Measurements from ENCODE around the gene PERM1. TPM values are rescaled to one million over a fixed set of nuclear protein-coding genes. Genes with fewer than 3 reads are reported as not detected.

PERM1 gene
- total RNA-seq, 4 donors from 2014 or later: 0.11 to 0.50 (median 0.30) TPM

DNA sequence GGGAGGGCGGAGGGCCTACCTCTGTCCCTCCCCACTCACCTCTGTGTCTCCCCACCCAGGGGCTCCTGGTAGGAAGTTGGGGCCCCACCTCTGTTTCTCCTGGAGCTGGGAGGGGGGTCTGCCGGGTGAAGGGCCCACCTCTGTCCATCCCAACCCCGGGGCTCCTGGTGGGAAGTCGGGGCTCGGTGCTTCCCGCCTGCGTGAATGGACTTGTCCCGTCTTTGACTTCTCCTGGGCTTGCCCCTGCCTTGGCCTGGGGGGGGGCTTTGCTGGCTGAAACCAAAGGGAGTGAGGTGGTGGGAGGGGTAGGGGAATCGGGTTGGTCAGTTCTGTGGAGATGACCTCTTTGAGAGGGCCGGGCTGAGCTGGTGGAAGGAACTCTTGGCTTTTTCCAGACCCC lies 43.8 kb upstream of the PERM1 start:
- 82% methylated on average over 8 of the region's 10 CpGs for WGBS
- H3K36me3 ChIP-seq: peaks cover 0 to 8% (median 0%) of the 10 kb centered on the region in 4 donors
- intact Hi-C loops (cut with DNase I): no loop called here
- H3K4me1 ChIP-seq: peaks cover 27 to 59% (median 44%) of the 10 kb centered on the region in 4 donors
- DNase-seq (ENCODE audit: extremely low spot score): no peak
- no peak overlapping the region for H3K4me3 ChIP-seq
- no peaks in the 10 kb centered on the region for H3K9me3 ChIP-seq
- H3K27me3 ChIP-seq: no peaks in the 10 kb centered on the region
- H3K27ac ChIP-seq (replicated peaks in 1 of 4): no peak overlapping the region
- TF ChIP-seq POLR2AphosphoS5 (IDR thresholded peaks at IDR 0.05) (no peak), POLR2A (IDR thresholded peaks at IDR 0.05; ENCODE audit: low read depth) (no peak), EP300 (IDR thresholded peaks at IDR 0.05) (no peak)

DNA sequence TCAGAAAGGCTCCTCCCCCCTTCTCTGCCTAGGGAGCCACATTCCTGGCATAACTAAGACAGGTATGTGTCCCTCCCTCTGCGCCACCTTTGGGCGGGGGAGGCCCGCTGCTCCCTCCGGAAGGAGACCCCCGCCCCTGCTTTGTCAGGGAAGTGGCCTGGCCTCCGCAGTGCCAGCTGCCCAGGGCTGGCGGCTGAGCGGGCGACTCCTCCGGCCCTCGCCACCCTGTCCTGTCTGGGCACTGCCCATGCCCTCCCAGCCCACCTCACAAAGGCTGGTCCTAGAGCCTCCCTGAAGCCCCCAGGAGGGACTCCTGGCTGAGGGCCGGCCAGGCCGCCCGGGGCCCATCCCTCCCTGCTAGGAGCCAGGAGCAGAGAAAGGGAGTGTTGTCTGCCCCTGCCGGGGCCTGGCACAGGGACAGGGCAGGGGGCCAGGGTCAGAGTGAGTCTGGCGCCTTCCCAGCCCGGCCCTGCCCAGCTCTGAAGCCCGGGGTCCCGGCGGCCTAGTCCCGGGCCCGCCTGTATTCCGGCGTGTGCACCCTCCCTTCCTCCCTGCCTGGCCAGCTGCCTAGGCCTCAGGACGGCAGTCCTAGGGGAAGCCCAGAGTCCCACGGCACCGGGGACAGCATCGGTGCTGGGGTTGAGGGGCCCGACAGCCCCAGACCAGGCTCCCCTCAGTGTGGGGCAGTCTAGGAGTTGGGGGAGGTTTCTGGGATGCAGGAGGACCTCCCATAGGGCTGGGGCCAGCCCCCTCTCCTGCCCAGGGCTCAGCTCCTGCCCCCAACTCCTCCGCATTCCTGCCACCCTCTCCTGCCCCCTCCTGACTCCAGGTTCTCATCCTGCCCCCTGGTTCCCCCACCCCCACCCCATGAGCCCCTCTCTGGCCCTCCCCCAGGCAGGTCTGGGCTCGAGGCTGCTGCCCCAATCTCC lies 43.1 kb upstream of the PERM1 start:
- 79% methylated on average over 21 of the region's 31 CpGs for WGBS
- no peaks in the 10 kb centered on the region for H3K27me3 ChIP-seq
- H3K27ac ChIP-seq (replicated peaks in 1 of 4): peak overlapping the region in 1 of 4 donors; percentile 43
- peaks cover 0 to 8% (median 0%) of the 10 kb centered on the region in 4 donors for H3K36me3 ChIP-seq
- no peak for DNase-seq (ENCODE audit: extremely low spot score)
- TF ChIP-seq POLR2A (IDR thresholded peaks at IDR 0.05; ENCODE audit: low read depth) (no peak), EP300 (IDR thresholded peaks at IDR 0.05) (no peak), POLR2AphosphoS5 (IDR thresholded peaks at IDR 0.05) (no peak)
- TF ChIP-seq, protein P1, sequence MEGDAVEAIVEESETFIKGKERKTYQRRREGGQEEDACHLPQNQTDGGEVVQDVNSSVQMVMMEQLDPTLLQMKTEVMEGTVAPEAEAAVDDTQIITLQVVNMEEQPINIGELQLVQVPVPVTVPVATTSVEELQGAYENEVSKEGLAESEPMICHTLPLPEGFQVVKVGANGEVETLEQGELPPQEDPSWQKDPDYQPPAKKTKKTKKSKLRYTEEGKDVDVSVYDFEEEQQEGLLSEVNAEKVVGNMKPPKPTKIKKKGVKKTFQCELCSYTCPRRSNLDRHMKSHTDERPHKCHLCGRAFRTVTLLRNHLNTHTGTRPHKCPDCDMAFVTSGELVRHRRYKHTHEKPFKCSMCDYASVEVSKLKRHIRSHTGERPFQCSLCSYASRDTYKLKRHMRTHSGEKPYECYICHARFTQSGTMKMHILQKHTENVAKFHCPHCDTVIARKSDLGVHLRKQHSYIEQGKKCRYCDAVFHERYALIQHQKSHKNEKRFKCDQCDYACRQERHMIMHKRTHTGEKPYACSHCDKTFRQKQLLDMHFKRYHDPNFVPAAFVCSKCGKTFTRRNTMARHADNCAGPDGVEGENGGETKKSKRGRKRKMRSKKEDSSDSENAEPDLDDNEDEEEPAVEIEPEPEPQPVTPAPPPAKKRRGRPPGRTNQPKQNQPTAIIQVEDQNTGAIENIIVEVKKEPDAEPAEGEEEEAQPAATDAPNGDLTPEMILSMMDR (IDR thresholded peaks at IDR 0.05): no peak
- intact Hi-C loops (cut with DNase I): no loop called here
- H3K4me1 ChIP-seq: peaks cover 31 to 66% (median 51%) of the 10 kb centered on the region in 4 donors
- no peaks in the 10 kb centered on the region for H3K9me3 ChIP-seq
- peak overlapping the region in 3 of 4 donors; percentile 3 to 16 (median 13) for H3K4me3 ChIP-seq

DNA sequence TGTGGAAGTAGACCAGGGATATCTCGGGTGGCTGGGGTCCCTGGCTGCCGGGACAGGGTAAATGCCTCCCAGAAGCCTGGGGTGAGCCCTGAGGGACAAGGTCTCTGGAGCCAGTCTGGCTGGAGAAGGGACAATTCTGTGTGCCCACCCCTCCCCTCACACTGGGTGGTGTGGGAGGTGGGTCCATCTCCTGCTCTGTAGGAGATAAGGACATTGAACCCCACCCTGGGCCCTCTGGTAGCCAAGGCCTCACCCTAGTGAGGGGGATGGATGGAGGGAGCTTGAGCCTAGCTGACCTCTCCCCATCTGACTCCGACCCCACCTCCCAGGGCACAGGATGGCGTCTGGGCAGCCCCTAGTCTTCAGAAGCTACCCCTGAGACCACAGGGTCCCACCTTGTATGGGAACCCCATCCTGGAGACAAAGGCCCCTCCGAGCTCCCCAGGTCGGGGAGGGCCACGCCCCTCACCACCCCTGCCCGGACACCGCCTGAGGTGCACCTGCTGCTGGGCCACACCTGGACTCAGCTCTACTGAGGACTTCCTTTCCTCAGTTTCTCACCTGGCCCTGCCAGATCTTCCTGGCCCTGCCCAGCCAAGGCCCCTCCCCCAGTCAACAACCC lies 42.4 kb upstream of the PERM1 start:
- peaks cover 31 to 67% (median 51%) of the 10 kb centered on the region in 4 donors for H3K4me1 ChIP-seq

DNA sequence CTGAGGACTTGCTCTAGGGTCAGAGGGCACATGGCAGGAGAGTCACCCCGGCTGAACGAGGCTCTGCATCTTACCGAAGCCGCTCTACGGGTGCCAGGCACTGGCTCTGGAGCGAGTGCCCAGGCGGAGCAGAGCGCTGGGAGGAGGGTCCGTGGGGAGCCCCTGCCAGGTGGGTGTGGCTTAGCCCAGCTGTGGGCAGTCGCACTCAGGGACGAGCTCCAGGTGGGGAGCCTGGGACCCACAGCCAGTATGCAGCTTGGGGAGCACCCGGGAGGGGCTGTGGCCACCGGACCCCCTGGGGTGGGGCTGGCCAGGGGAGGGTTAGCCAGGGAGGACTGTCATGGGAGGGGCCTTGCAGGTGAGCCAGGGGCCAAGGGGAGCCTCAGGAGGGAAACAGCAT lies 41.8 kb upstream of the PERM1 start:
- peaks cover 0 to 8% (median 0%) of the 10 kb centered on the region in 4 donors for H3K36me3 ChIP-seq
- no peak overlapping the region for H3K4me3 ChIP-seq
- intact Hi-C loops (cut with DNase I): no loop called here
- H3K27ac ChIP-seq (replicated peaks in 1 of 4): no peak overlapping the region
- TF ChIP-seq POLR2A (IDR thresholded peaks at IDR 0.05; ENCODE audit: low read depth) (no peak), EP300 (IDR thresholded peaks at IDR 0.05) (no peak), POLR2AphosphoS5 (IDR thresholded peaks at IDR 0.05) (no peak)
- TF ChIP-seq, protein P1 (IDR thresholded peaks at IDR 0.05): no peak
- WGBS: 50% methylated on average over 5 of the region's 13 CpGs
- H3K9me3 ChIP-seq: no peaks in the 10 kb centered on the region
- H3K27me3 ChIP-seq: no peaks in the 10 kb centered on the region
- DNase-seq (ENCODE audit: extremely low spot score): no peak
- peaks cover 31 to 73% (median 56%) of the 10 kb centered on the region in 4 donors for H3K4me1 ChIP-seq

More for the DNA sequence above, 42.4 kb upstream of the PERM1 start:
- H3K4me3 ChIP-seq: peak overlapping the region in 1 of 4 donors; percentile 16
- no peak for DNase-seq (ENCODE audit: extremely low spot score)
- peaks cover 0 to 8% (median 0%) of the 10 kb centered on the region in 4 donors for H3K36me3 ChIP-seq
- intact Hi-C loops (cut with DNase I): no loop called here
- TF ChIP-seq POLR2A (IDR thresholded peaks at IDR 0.05; ENCODE audit: low read depth): no peak
- TF ChIP-seq, protein P1 (IDR thresholded peaks at IDR 0.05): no peak
- TF ChIP-seq POLR2AphosphoS5 (IDR thresholded peaks at IDR 0.05): no peak
- no peak for TF ChIP-seq EP300 (IDR thresholded peaks at IDR 0.05)
- 86% methylated on average over 6 of the region's 9 CpGs for WGBS
- no peaks in the 10 kb centered on the region for H3K27me3 ChIP-seq
- no peaks in the 10 kb centered on the region for H3K9me3 ChIP-seq
- peak overlapping the region in 1 of 4 donors; percentile 43 for H3K27ac ChIP-seq (replicated peaks in 1 of 4)

All from esophagus muscularis mucosa (tissue), 4 donors.